AG08395 (cell line): ENCODE results near the gene ENPP1.
A peak's percentile ranks its signal among the peaks of the same experiment; 100 is the strongest.

ENCODE experiments used
- DNase-seq: peaks from one replicate; pipeline ENCODE4 v3.0.0; 2012; ENCODE audit warnings: mixed read lengths, low spot score

ENPP1 gene

GRCh38 chr6:131916847-131917246 lies 109.0 kb downstream of the ENPP1 start:
- DNase-seq = no peak

DNA sequence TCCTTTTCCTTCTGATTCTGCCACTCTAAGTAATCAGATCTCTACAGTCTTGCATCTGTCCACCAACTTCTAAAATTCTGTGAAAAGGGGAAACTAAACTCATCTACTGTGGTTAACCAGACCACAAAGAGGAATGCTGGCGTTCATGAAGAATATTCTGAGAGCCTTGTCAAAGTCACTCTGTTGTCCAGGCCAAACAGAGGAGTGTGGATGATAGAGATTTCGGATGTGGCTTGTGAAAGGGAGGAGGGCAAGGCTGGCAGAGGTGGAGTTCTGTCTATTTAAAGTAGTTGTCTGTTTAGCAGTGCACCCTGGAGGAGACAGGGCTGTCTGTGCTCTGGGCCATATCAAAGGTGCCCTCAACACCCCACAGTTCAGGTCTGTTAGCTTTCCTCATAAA lies 109.5 kb downstream of the ENPP1 start:
- DNase-seq = peak; percentile 24

GRCh38 chr6:131917763-131918649 lies 110.2 kb downstream of the ENPP1 start:
- DNase-seq = no peak

DNA sequence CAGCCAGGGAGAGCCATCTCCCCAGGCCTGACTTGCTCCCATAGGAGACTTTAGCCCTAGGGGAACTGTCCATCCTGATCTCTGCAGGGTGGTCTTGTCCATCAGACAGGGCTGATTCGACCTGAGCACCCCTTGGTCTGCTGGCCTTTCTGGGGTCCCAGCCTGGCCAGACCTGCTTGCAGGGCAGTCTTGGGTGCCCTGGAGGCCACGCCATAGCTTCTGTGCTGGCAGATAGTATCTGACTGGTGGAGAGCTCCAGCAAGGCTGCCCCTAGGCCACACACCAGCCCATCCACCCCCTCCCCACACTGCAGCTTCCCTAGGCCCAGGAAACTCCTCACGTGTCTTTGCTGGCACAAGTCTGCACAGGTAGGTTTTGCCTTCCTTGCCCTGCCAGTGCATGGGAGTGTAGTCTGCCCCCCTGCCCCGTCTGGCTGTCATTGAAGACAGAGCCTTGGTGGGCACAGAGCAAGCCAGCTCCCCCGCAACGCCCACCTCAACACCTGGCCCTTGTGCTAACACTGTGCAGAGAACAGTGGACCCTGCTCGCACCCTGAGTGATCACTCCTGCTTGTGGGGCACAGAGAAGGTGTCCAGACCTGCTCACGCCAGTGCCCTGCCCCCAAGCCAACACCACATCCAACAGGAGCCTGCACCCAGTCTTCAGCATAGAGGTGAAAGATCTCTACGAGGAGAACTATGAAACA lies 111.0 kb downstream of the ENPP1 start:
- no peak for DNase-seq

DNA sequence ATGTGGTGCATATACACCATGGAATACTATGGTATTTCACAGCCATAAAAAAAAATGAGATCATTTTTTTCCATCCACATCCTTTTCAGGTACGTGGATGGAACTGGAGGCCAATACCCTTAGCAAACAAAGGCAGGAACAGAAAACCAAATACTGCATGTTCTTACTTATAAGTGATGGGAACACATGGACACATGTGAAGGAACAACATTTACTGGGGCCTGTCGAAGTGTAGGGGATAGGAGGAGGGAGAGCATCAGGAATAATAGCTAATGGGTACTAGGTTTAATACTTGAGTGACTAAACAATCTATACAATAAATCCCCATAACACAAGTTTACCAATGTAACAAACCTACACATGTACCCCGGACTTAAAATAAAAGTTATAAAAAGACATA lies 112.8 kb downstream of the ENPP1 start:
- no peak for DNase-seq

- DNase-seq = peak; percentile 26
Observed at GRCh38 chr6:131923356-131923755, 115.5 kb downstream of the ENPP1 start.

- peak; percentile 65 for DNase-seq
Observed at GRCh38 chr6:131924881-131925474, 117.2 kb downstream of the ENPP1 start.

- no peak for DNase-seq
Observed at GRCh38 chr6:131929264-131929663, 121.4 kb downstream of the ENPP1 start.

- DNase-seq = no peak
Observed at GRCh38 chr6:131929976-131930375, 122.2 kb downstream of the ENPP1 start.

DNA sequence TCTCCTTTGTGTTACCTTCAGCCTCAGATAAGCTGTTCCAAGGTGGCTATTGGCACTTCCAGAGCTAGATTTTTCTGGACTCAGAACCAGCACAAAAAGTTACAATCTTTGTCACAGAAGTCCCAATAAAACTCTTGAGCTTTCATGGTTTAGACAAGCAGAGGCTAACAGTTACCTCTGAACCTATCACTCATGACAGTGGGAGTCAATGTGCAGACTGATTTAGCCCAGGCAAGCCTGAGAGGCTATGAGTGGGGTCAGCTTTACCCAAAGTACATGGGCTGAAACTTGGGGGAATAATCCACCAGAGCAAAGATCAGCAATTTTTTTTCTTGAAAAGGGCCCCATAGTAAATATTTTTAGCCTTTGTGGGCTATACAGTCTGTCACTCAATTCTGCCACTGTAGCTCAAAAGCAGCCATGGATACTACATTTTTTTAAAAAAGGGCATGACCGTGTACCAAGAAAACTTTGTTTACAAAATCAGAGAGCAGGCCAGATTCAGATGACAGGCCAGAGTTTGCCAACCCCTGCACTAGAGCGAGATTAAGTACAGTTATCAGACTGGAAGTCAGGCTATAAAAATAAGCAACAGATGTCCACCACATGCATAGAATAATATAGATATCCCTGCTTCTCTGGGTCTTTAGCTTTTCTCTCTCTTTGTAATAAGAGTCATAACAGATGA lies 123.4 kb downstream of the ENPP1 start:
- no peak for DNase-seq

- no peak for DNase-seq
Observed at GRCh38 chr6:131936156-131936555, 128.3 kb downstream of the ENPP1 start.

GRCh38 chr6:131937226-131937625 lies 129.4 kb downstream of the ENPP1 start:
- DNase-seq = no peak

DNA sequence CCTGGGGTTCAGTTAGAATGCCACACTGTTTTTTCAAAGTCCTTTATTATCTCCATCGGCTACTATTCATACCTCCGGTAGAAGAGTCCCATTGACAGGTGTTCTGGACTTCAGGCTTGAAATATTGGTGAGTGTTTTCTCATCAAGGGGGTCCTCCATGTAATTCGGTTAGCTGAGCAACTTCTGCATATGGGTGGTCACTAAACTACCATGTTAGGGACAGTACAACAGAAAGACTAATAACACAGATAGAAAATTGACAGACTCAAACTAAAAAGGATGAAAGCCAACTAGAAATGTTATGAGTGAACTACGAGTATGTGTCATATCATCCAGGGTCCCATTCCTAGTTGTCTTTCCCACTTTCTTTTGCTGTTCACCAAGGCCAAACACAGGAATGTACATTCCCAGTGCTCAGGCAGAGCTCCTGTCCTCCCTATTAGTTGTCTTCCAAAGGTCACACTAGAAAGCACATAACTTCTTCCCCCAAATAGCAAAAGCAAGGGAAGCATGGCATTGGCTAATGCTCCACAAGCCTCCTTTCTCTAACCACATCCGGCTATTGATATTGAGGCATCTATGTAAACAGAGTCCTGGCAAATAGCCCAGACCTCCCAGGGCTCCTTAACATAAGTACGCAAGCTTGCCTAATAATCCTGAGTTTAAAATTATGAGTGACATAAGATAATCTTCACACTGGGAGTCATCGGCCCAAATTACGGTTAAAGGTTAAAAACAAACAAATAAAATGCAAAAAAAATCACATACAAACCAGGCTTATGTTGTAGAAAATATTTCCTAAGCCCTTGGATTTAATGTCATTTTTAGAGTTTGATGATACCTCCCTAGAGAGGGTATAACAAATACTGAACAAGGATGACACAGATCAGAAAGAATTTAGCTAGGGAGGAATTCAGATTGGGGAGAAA lies 130.1 kb downstream of the ENPP1 start:
- DNase-seq = no peak
